ENCODE data around the gene CYP2A7. TPM values are rescaled to one million over a fixed set of nuclear protein-coding genes. Genes with fewer than 3 reads are reported as not detected.
"Not testable (repeated sequence)": the region's sequence is repeated elsewhere in the genome, so short reads cannot be mapped to it uniquely, and the experiment has no call there.

The CYP2A7 gene
- total RNA-seq, 1 donor from 2014 or later: not detected

DNA sequence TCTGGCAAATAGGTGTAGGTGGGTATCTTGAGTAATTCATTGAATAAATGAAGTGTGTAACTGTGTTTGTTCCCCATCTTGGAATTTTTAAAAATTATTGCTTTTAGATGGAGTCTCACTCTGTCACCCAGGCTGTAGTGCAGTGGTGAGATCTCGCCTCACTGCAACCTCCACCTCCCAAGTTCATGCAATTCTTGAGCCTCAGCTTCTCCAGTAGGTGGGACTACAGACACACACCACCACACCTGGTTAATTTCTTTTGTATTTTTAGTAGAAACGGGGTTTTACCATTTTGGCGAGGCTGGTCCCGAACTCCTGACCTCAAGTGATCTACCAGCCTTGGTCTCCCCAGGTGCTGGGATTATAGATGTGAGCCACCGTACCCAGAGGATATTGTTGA, 23.9 kb downstream of the CYP2A7 start:
- ATAC-seq (ENCODE audit: low read depth) (no peak), DNase-seq (no peak)
- Mint-ChIP-seq H3K4me3 (no peak overlapping the region), H3K27ac (no peak overlapping the region), H3K9me3 (no peaks in the 10 kb centered on the region), H3K36me3 (ENCODE audit: low read depth) (no peaks in the 10 kb centered on the region), H3K4me1 (no peaks in the 10 kb centered on the region), H3K27me3 (peaks cover 12% of the 10 kb centered on the region)
- intact Hi-C loops (cut with micrococcal nuclease): no loop called here
- POLR2A ChIA-PET: no interaction called here
- CTCF ChIA-PET: no interaction called here
- TF ChIP-seq, protein P1, sequence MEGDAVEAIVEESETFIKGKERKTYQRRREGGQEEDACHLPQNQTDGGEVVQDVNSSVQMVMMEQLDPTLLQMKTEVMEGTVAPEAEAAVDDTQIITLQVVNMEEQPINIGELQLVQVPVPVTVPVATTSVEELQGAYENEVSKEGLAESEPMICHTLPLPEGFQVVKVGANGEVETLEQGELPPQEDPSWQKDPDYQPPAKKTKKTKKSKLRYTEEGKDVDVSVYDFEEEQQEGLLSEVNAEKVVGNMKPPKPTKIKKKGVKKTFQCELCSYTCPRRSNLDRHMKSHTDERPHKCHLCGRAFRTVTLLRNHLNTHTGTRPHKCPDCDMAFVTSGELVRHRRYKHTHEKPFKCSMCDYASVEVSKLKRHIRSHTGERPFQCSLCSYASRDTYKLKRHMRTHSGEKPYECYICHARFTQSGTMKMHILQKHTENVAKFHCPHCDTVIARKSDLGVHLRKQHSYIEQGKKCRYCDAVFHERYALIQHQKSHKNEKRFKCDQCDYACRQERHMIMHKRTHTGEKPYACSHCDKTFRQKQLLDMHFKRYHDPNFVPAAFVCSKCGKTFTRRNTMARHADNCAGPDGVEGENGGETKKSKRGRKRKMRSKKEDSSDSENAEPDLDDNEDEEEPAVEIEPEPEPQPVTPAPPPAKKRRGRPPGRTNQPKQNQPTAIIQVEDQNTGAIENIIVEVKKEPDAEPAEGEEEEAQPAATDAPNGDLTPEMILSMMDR (IDR thresholded peaks at IDR 0.05): no peak

DNA sequence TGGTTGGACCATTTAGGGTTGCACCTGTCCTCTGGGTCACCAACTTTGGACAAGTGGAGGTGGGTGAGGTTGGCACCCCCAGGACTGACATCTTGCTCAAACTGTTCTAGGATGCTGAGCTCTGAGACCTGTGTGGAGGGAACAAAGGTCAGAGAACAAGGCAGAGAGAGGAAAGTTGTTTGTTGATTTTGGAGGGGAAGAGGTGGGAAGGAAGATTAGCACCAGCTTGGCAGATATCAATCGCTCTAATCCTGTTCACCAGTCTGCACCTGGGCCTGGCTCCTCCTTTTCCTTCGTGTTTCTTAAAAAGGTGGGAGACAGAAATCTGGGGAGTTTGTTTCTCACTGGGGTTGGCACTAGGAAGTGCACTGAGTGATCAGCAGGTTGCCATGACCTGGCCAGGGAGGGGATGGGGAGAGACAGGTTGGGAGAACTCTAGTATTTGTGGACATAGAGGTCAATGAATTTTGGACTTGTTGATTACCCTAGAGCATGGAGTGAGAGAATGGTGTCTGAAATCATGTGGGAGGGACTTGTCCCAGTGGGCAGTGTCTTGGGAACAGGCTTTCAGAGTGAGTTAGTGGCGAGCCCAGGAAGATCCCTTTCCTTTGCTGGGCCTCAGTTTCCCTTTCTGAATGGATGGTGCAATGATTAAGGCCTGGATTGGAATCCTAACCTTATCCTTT, 29.4 kb downstream of the CYP2A7 start:
- H3K9me3 Mint-ChIP-seq; H3K36me3 Mint-ChIP-seq (ENCODE audit: low read depth); POLR2A ChIA-PET; H3K27ac Mint-ChIP-seq; intact Hi-C loops (cut with micrococcal nuclease); ATAC-seq (ENCODE audit: low read depth); H3K4me1 Mint-ChIP-seq; DNase-seq; CTCF ChIA-PET; H3K4me3 Mint-ChIP-seq: not testable (repeated sequence)
- peaks cover 13% of the 10 kb centered on the region for H3K27me3 Mint-ChIP-seq

GRCh38 chr19:40850277-40850676, 31.8 kb downstream of the CYP2A7 start, which contains the start of gene CYP2A6:
TSS of gene CYP2A6 (minus strand) at chr19:40850447. CDS start at chr19:40850426, 21 bp downstream.
- H3K36me3 Mint-ChIP-seq (ENCODE audit: low read depth); H3K9me3 Mint-ChIP-seq; H3K27ac Mint-ChIP-seq; H3K4me1 Mint-ChIP-seq; intact Hi-C loops (cut with micrococcal nuclease); ATAC-seq (ENCODE audit: low read depth); CTCF ChIA-PET; POLR2A ChIA-PET; H3K4me3 Mint-ChIP-seq; DNase-seq: not testable (repeated sequence)
- H3K27me3 Mint-ChIP-seq: peaks cover 23% of the 10 kb centered on the region

DNA sequence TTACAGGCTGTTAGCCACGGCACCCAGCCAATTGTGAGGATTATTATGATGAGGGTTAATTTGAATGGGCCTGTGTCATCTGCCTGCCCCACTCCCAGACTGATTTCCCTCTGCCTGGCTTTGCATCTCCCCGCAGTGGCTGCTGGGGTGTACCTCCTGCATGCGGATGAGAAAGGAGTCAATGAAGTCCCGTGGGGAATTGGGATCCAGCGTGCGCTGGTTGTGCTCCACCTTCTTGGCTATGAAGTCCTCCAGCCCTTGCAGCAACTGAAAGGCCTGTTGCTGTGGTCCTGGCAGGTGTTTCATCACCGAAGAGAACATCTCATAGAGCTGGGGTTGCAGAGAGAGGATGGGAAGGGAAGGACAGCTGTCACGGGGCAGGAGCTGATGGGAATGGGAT, 35.3 kb downstream of the CYP2A7 start:
- H3K4me3 Mint-ChIP-seq, POLR2A ChIA-PET: not testable (repeated sequence)

GRCh38 chr19:40843653-40844052, 38.4 kb downstream of the CYP2A7 start:
- H3K4me1 Mint-ChIP-seq: peaks cover 11% of the 10 kb centered on the region

More for the DNA sequence above, 35.3 kb downstream of the CYP2A7 start:
- H3K36me3 Mint-ChIP-seq (ENCODE audit: low read depth); DNase-seq; ATAC-seq (ENCODE audit: low read depth); intact Hi-C loops (cut with micrococcal nuclease); H3K27ac Mint-ChIP-seq; CTCF ChIA-PET; H3K9me3 Mint-ChIP-seq: not testable (repeated sequence)
- H3K27me3 Mint-ChIP-seq: peaks cover 23% of the 10 kb centered on the region
- peaks cover 11% of the 10 kb centered on the region for H3K4me1 Mint-ChIP-seq

DNA sequence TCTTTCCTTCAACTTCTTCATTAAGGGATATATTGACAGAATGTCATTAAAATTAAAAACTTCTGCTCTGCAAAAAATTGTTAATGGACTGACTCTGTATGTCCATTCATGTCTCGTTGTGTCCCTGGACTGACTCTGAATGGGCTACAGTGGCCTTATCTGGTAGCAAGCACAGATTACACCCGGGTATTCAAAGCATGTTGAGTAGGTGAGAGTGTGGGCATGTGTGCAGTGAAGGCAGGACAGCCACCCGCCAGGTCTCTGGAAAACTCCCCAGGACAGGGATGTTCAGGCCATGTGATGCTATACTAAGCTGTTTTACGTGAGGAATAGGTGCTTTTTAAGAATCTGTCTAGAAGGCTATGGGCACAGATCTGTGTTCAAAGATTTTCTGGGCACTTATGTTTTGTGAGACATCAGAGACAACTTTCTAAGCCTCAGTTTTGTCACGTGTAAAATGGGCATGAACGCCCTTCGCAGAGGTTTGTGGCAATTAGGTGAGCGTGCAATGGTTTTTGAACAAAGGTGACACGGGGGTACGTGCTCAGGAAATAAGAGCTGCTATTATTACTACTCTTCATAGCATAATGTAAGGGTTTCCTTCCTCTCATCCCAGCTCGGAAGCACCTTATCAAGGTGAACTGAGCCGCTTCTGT, 38.9 kb downstream of the CYP2A7 start:
- H3K27me3 Mint-ChIP-seq: peaks cover 15% of the 10 kb centered on the region
- ATAC-seq (ENCODE audit: low read depth); CTCF ChIA-PET; intact Hi-C loops (cut with micrococcal nuclease); H3K27ac Mint-ChIP-seq; DNase-seq; H3K9me3 Mint-ChIP-seq; H3K36me3 Mint-ChIP-seq (ENCODE audit: low read depth): not testable (repeated sequence)
- POLR2A ChIA-PET: interaction anchor here (0.6 kb wide), 1 partner anchor 228 kb away, joined by 4 read pairs; no protein-coding TSS in a partner anchor
- peaks cover 11% of the 10 kb centered on the region for H3K4me1 Mint-ChIP-seq
- H3K4me3 Mint-ChIP-seq: peak overlapping the region; percentile 75

More at GRCh38 chr19:40843653-40844052, 38.4 kb downstream of the CYP2A7 start:
- H3K36me3 Mint-ChIP-seq (ENCODE audit: low read depth); POLR2A ChIA-PET; H3K27ac Mint-ChIP-seq; CTCF ChIA-PET; intact Hi-C loops (cut with micrococcal nuclease); H3K9me3 Mint-ChIP-seq: not testable (repeated sequence)
- Mint-ChIP-seq H3K4me3 (peak overlapping the region; percentile 75), H3K27me3 (peaks cover 16% of the 10 kb centered on the region)
- ATAC-seq (ENCODE audit: low read depth) (peak; percentile 87), DNase-seq (peak; percentile 25)

- H3K4me3 Mint-ChIP-seq; H3K27me3 Mint-ChIP-seq; H3K27ac Mint-ChIP-seq; intact Hi-C loops (cut with micrococcal nuclease); H3K9me3 Mint-ChIP-seq; POLR2A ChIA-PET; H3K36me3 Mint-ChIP-seq (ENCODE audit: low read depth); ATAC-seq (ENCODE audit: low read depth); DNase-seq; CTCF ChIA-PET: not testable (repeated sequence)
- peaks cover 11% of the 10 kb centered on the region for H3K4me1 Mint-ChIP-seq
These were observed 40.0 kb downstream of the CYP2A7 start for GRCh38 chr19:40842012-40842411.

GRCh38 chr19:40838477-40838876, 43.6 kb downstream of the CYP2A7 start:
- H3K9me3 Mint-ChIP-seq; H3K4me1 Mint-ChIP-seq; CTCF ChIA-PET; POLR2A ChIA-PET; DNase-seq; intact Hi-C loops (cut with micrococcal nuclease); H3K4me3 Mint-ChIP-seq; H3K27me3 Mint-ChIP-seq; H3K27ac Mint-ChIP-seq; ATAC-seq (ENCODE audit: low read depth); H3K36me3 Mint-ChIP-seq (ENCODE audit: low read depth): not testable (repeated sequence)

All from activated B cell treated with CpG ODN at 0.5 μM for 24 hours (primary cell).